HEK293 (cell line): ENCODE data around the gene NOS1.

Experiments used
- CTCF ChIA-PET: fragments of 350-600 bp; formaldehyde crosslinking; extraction: SDS; loops from one replicate; lab custom pipeline; 2021; ENCODE audit warnings: antibody characterized with exemption; lab: Yijun Ruan, JAX
- POLR2A ChIA-PET: fragments of 300-600 bp; formaldehyde crosslinking; extraction: SDS; loops from one replicate; lab custom pipeline; 2020; ENCODE audit warnings: antibody characterized with exemption, inconsistent platforms; lab: Yijun Ruan, JAX
- H3K27ac ChIP-seq: fragments of 200-500 bp; sonication (Bioruptor generic); 2 replicates; pipeline ENCODE4 v1.5.1; 2014; ENCODE audit warnings: low read depth, low read length, control low read depth, inconsistent platforms; ENCODE audit errors: extremely low read depth
- H3K36me3 ChIP-seq, 2 experiments: fragments of 200-500 bp in 1 of 2; sonication (Bioruptor generic) in 1 of 2; 1 replicate in 1 of 2; 2 replicates in 1 of 2; pipeline ENCODE4 v1.5.1; 2014 to 2017; ENCODE audit warnings: inconsistent platforms in 2 of 2, low read length in 2 of 2; ENCODE audit not compliant: control insufficient read depth in 2 of 2, insufficient read depth in 1 of 2
- H3K4me1 ChIP-seq: fragments of 200-500 bp; sonication (Bioruptor generic); 2 replicates; pipeline ENCODE4 v1.5.1; 2014; ENCODE audit warnings: mild to moderate bottlenecking, low read length, inconsistent platforms; ENCODE audit not compliant: control insufficient read depth, insufficient read depth
- H3K4me3 ChIP-seq: 2 replicates; pipeline ENCODE4 v1.5.1; 2011; ENCODE audit warnings: low read depth, mild to moderate bottlenecking, control low read depth, low read length, moderate library complexity
- H3K9me3 ChIP-seq: fragments of 200-500 bp; sonication (Bioruptor generic); 2 replicates; pipeline ENCODE4 v1.5.1; 2014; ENCODE audit warnings: low read depth, low read length, inconsistent platforms; ENCODE audit not compliant: control insufficient read depth, insufficient read depth
- GLI4 ChIP-seq: fragments of 450-650 bp; formaldehyde crosslinking; IDR thresholded peaks from 2 replicates; pipeline ENCODE4 v1.5.1; 2016; ENCODE audit warnings: missing biosample characterization, missing genetic modification characterization
- HOXA7 ChIP-seq: sonication (generic); formaldehyde crosslinking; IDR thresholded peaks from 2 replicates; pipeline ENCODE4 v1.8.1; 2022; ENCODE audit warnings: missing genetic modification reagents, borderline replicate concordance
- SP2 ChIP-seq: fragments of 450-650 bp; formaldehyde crosslinking; IDR thresholded peaks from 2 replicates; pipeline ENCODE4 v1.5.1; 2016; ENCODE audit warnings: missing biosample characterization, missing genetic modification characterization
- ZBTB44 ChIP-seq: fragments of 450-650 bp; IDR thresholded peaks from 2 replicates; pipeline ENCODE4 v1.5.1; 2018; ENCODE audit warnings: missing biosample characterization, mild to moderate bottlenecking, missing genetic modification characterization
- ZFHX2 ChIP-seq: fragments of 450-650 bp; formaldehyde crosslinking; conservative IDR thresholded peaks from 2 replicates; pipeline ENCODE4 v1.5.1; 2016; ENCODE audit warnings: missing biosample characterization, missing genetic modification characterization
- ZIC2 ChIP-seq: fragments of 450-650 bp; formaldehyde crosslinking; IDR thresholded peaks from 2 replicates; pipeline ENCODE4 v1.5.1; 2016; ENCODE audit warnings: missing biosample characterization, missing genetic modification characterization
- ZNF121 ChIP-seq: fragments of 450-650 bp; formaldehyde crosslinking; IDR thresholded peaks from 2 replicates; pipeline ENCODE4 v1.5.1; 2016; ENCODE audit warnings: missing biosample characterization, missing genetic modification characterization
- ZNF132 ChIP-seq: fragments of 450-650 bp; formaldehyde crosslinking; IDR thresholded peaks from 2 replicates; pipeline ENCODE4 v1.5.1; 2017; ENCODE audit warnings: missing biosample characterization, missing genetic modification characterization, borderline replicate concordance
- ZNF174 ChIP-seq: fragments of 450-650 bp; formaldehyde crosslinking; IDR thresholded peaks from 2 replicates; pipeline ENCODE4 v1.5.0; 2017; ENCODE audit warnings: missing biosample characterization, mild to moderate bottlenecking, missing genetic modification characterization
- ZNF221 ChIP-seq: fragments of 450-650 bp; formaldehyde crosslinking; IDR thresholded peaks from 2 replicates; pipeline ENCODE4 v1.5.1; 2017; ENCODE audit warnings: missing biosample characterization, missing genetic modification characterization, borderline replicate concordance
- ZNF274 ChIP-seq, 2 experiments: fragments of 200-500 bp in 1 of 2; fragments of 450-650 bp in 1 of 2; sonication (Bioruptor generic) in 1 of 2; formaldehyde crosslinking in 1 of 2; IDR thresholded peaks; 2 replicates each; pipeline versions ENCODE4 v1.5.1 to v1.6.1; 2014 to 2016; ENCODE audit warnings: borderline replicate concordance in 1 of 2, inconsistent platforms in 1 of 2, low read length in 1 of 2, missing biosample characterization in 1 of 2, missing genetic modification characterization in 1 of 2
- ZNF280D ChIP-seq: fragments of 450-650 bp; formaldehyde crosslinking; IDR thresholded peaks from 2 replicates; pipeline ENCODE4 v1.5.1; 2016; ENCODE audit warnings: missing biosample characterization, missing genetic modification characterization
- ZNF404 ChIP-seq: fragments of 450-650 bp; formaldehyde crosslinking; IDR thresholded peaks from 2 replicates; pipeline ENCODE4 v1.5.1; 2017; ENCODE audit warnings: missing biosample characterization, missing genetic modification characterization
- ZNF501 ChIP-seq: fragments of 450-650 bp; formaldehyde crosslinking; IDR thresholded peaks from 2 replicates; pipeline ENCODE4 v1.5.1; 2016; ENCODE audit warnings: missing biosample characterization, missing genetic modification characterization
- ZNF571 ChIP-seq: fragments of 450-650 bp; formaldehyde crosslinking; IDR thresholded peaks from 2 replicates; pipeline ENCODE4 v1.5.0; 2017; ENCODE audit warnings: missing biosample characterization, missing genetic modification characterization
- ZNF76 ChIP-seq: fragments of 450-650 bp; formaldehyde crosslinking; IDR thresholded peaks from 2 replicates; pipeline ENCODE4; 2016; ENCODE audit warnings: low read depth, missing biosample characterization, missing genetic modification characterization, borderline replicate concordance
- ZNF791 ChIP-seq: fragments of 450-650 bp; formaldehyde crosslinking; IDR thresholded peaks from 2 replicates; pipeline ENCODE4 v1.5.1; 2016; ENCODE audit warnings: missing biosample characterization, missing genetic modification characterization
- ZNF830 ChIP-seq: fragments of 450-650 bp; IDR thresholded peaks from 2 replicates; pipeline ENCODE4 v1.5.0; 2018; ENCODE audit warnings: missing biosample characterization, missing genetic modification characterization, low read depth, mild to moderate bottlenecking, moderate library complexity
- ZSCAN16 ChIP-seq: fragments of 450-650 bp; formaldehyde crosslinking; IDR thresholded peaks from 2 replicates; pipeline ENCODE4 v1.5.1; 2016; ENCODE audit warnings: missing biosample characterization, missing genetic modification characterization
- ZSCAN18 ChIP-seq: fragments of 450-650 bp; formaldehyde crosslinking; IDR thresholded peaks from 2 replicates; pipeline ENCODE4 v1.5.1; 2016; ENCODE audit warnings: missing biosample characterization, missing genetic modification characterization

Gene NOS1

GRCh38 chr12:117334051-117334450, 27.4 kb downstream of the NOS1 start:
- Histone ChIP-seq H3K27ac (no peak overlapping the region), H3K9me3 (no peaks in the 10 kb centered on the region), H3K4me3 (no peak overlapping the region), H3K36me3 (no peaks in the 10 kb centered on the region), H3K4me1 (0 out of 2 replicates have a peak, but pooled peaks cover 2% of the 10 kb centered on the region)
- TF ChIP-seq HOXA7 (no peak), ZNF791 (tag by site-specific recombination) (no peak), ZSCAN16 (tag by site-specific recombination) (no peak), ZSCAN18 (tag by site-specific recombination) (no peak), ZNF76 (tag by site-specific recombination) (no peak), ZNF132 (tag by site-specific recombination) (no peak), ZNF501 (tag by site-specific recombination) (no peak), GLI4 (tag by site-specific recombination) (no peak), SP2 (tag by site-specific recombination) (no peak), ZNF121 (tag by site-specific recombination) (no peak), ZNF221 (tag by site-specific recombination) (no peak), ZBTB44 (tag by site-specific recombination) (no peak)
- ChIA-PET CTCF (interaction anchor here (0.6 to 0.7 kb wide), 2 partner anchors 17 to 27 kb away, joined by 4 read pairs; partner anchors contain the start of gene NOS1), POLR2A (no interaction called here)

GRCh38 chr12:117333331-117333881, 28.0 kb downstream of the NOS1 start:
- POLR2A ChIA-PET: no interaction called here
- H3K36me3 ChIP-seq: no peaks in the 10 kb centered on the region
- TF ChIP-seq HOXA7 (no peak), ZFHX2 (tag by site-specific recombination) (peak; percentile 36; the same call in 1 of the 2 replicates), ZIC2 (tag by site-specific recombination) (peak; percentile 57), ZNF274 (IDR thresholded peaks at IDR 0.05; ENCODE audit: low read length) (no peak), ZNF274 (tag by site-specific recombination; IDR thresholded peaks at IDR 0.05; ENCODE audit: borderline replicate concordance) (no peak)
- H3K9me3 ChIP-seq: no peaks in the 10 kb centered on the region
- no peaks in the 10 kb centered on the region for H3K4me1 ChIP-seq
- CTCF ChIA-PET: no interaction called here
- H3K4me3 ChIP-seq: no peak overlapping the region
- no peak overlapping the region for H3K27ac ChIP-seq

GRCh38 chr12:117331691-117332090, 29.7 kb downstream of the NOS1 start:
- no peaks in the 10 kb centered on the region for H3K36me3 ChIP-seq
- H3K9me3 ChIP-seq: no peaks in the 10 kb centered on the region
- TF ChIP-seq ZNF501 (tag by site-specific recombination) (no peak), ZNF571 (tag by site-specific recombination) (no peak), ZNF280D (tag by site-specific recombination) (no peak), ZNF830 (tag by site-specific recombination) (no peak), ZNF174 (tag by site-specific recombination) (no peak), ZNF404 (tag by site-specific recombination) (no peak)
- H3K27ac ChIP-seq: no peak overlapping the region
- POLR2A ChIA-PET: no interaction called here
- no peaks in the 10 kb centered on the region for H3K4me1 ChIP-seq
- CTCF ChIA-PET: interaction anchor here (0.9 to 1.7 kb wide), 3 partner anchors 15 to 505 kb away, joined by 3 to 4 read pairs (median 4); no protein-coding TSS in a partner anchor
- H3K4me3 ChIP-seq: no peak overlapping the region
